ENCODE data around the gene NBEAL2. TPM values are rescaled to one million over a fixed set of nuclear protein-coding genes. Genes with fewer than 3 reads are reported as not detected.

Gene NBEAL2
- total and polyA plus RNA-seq, 10 of the 15 experiments (the other 5 are each of a cell fraction or from before 2014, with no cell fraction given), result 0.07 to 127 (median 29.4) TPM

DNA sequence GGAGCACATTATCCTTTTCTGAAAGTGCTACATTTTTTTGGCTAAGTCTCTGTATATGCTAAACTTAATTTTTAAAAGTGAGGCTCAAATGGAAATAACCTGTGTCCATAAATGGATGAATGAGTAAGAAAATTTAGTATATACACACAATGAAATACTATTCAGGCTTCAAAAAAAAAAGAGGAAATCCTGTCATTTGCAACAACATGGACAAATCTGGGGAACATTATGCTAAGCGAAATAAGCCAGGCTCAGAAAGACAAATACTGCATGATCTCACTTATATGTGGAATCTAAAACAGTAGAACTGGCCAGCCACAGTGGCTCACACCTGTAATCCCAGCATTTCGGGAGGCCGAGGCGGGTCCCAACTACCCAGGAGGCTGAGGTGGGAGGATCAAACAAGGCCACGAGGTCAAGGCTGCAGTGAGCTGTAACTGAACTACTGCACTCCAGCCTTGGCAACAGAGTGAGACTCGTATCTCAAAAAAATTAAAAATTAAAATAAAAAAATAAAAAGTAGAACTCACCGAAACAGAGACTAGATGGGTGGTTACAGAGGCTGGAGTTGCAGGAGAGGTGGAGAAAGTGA lies 28.7 kb upstream of the NBEAL2 start:
- Histone ChIP-seq H3K4me1 (ENCODE audit: control insufficient read depth, insufficient read depth, low read length) (peaks cover 71% of the 10 kb centered on the region), H3K36me3 (ENCODE audit: control insufficient read depth in 2 of 2, insufficient read depth in 2 of 2, low read length in 1 of 2) (peaks cover 16 to 31% of the 10 kb centered on the region in 2 experiments), H3K9ac (ENCODE audit: control insufficient read depth, insufficient read depth, low read length) (no peak overlapping the region), H3K4me2 (ENCODE audit: control insufficient read depth, insufficient read depth) (no peak overlapping the region), H2AFZ (ENCODE audit: control insufficient read depth, low read depth, low read length) (no peak overlapping the region), H3K27ac (ENCODE audit: control insufficient read depth, insufficient read depth) (no peak overlapping the region), H3K27me3 (replicated peaks in 1 of 2; ENCODE audit: control insufficient read depth in 2 of 2, insufficient read depth in 2 of 2, low read length in 1 of 2) (no peaks in the 10 kb centered on the region), H3K79me2 (ENCODE audit: control insufficient read depth, insufficient read depth, low read length) (peaks cover 94% of the 10 kb centered on the region), H3K4me3 (no peak overlapping the region), H3K9me3 (replicated peaks; ENCODE audit: control insufficient read depth, insufficient read depth, low read length) (no peaks in the 10 kb centered on the region; the same call in 2 of the 3 replicates), H4K20me1 (ENCODE audit: control insufficient read depth, insufficient read depth) (peaks cover 6% of the 10 kb centered on the region)
- BruUV-seq (replicated peaks), result no TSS peak
- DNase-seq (ENCODE audit: low read depth, low spot score) (no peak), FAIRE-seq (no peak), ATAC-seq (no peak)
- in situ Hi-C loops (cut with MboI), result no loop called here
- ChIA-PET CTCF (interaction anchor here (0.8 to 1.6 kb wide), 4 partner anchors 8 to 41 kb away, joined by 3 to 5 read pairs (median 4); no protein-coding TSS in a partner anchor), POLR2A (interaction anchor here (0.6 to 10.1 kb wide), 3 partner anchors 8 to 20 kb away, joined by 4 to 163 read pairs (median 4); no protein-coding TSS in a partner anchor), RAD21 (ENCODE audit: unreplicated experiment) (interaction anchor here (0.8 to 7.0 kb wide), 4 partner anchors 19 to 29 kb away, joined by 3 to 48 read pairs (median 15); partner anchors contain the start of gene NBEAL2), SMC1A (ENCODE audit: uncharacterized antibody, unreplicated experiment) (interaction anchor here (0.9 to 17.2 kb wide), 3 partner anchors 9 to 23 kb away, joined by 3 to 298 read pairs (median 5); no protein-coding TSS in a partner anchor)
- 69% methylated on average over 7 of the region's 7 CpGs for WGBS (ENCODE audit: insufficient coverage, insufficient replicate concordance, low lambda C conversion rate, missing lambda C conversion rate)
- intact Hi-C loops (cut with micrococcal nuclease; ENCODE audit: unreplicated experiment), result no loop called here
- TF ChIP-seq MXI1 (IDR thresholded peaks at IDR 0.05; ENCODE audit: low read depth, low read length) (no peak), CREM (IDR thresholded peaks at IDR 0.05; ENCODE audit: low read depth) (no peak), BRCA1 (IDR thresholded peaks at IDR 0.05; ENCODE audit: low read depth, low read length) (no peak), BCL11A (IDR thresholded peaks at IDR 0.05; ENCODE audit: low read depth, low read length) (no peak), SMAD1 (IDR thresholded peaks at IDR 0.05; ENCODE audit: low read depth, partially characterized antibody) (no peak), JUND (IDR thresholded peaks at IDR 0.05; ENCODE audit: low read depth, low read length) (no peak), RAD21 (IDR thresholded peaks at IDR 0.05; ENCODE audit: insufficient read depth, low read depth, low read length) (no peak)
- TF ChIP-seq, protein P1, sequence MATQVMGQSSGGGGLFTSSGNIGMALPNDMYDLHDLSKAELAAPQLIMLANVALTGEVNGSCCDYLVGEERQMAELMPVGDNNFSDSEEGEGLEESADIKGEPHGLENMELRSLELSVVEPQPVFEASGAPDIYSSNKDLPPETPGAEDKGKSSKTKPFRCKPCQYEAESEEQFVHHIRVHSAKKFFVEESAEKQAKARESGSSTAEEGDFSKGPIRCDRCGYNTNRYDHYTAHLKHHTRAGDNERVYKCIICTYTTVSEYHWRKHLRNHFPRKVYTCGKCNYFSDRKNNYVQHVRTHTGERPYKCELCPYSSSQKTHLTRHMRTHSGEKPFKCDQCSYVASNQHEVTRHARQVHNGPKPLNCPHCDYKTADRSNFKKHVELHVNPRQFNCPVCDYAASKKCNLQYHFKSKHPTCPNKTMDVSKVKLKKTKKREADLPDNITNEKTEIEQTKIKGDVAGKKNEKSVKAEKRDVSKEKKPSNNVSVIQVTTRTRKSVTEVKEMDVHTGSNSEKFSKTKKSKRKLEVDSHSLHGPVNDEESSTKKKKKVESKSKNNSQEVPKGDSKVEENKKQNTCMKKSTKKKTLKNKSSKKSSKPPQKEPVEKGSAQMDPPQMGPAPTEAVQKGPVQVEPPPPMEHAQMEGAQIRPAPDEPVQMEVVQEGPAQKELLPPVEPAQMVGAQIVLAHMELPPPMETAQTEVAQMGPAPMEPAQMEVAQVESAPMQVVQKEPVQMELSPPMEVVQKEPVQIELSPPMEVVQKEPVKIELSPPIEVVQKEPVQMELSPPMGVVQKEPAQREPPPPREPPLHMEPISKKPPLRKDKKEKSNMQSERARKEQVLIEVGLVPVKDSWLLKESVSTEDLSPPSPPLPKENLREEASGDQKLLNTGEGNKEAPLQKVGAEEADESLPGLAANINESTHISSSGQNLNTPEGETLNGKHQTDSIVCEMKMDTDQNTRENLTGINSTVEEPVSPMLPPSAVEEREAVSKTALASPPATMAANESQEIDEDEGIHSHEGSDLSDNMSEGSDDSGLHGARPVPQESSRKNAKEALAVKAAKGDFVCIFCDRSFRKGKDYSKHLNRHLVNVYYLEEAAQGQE (IDR thresholded peaks at IDR 0.05; ENCODE audit: low read depth, low read length), result no peak
- TF ChIP-seq, protein P2, sequence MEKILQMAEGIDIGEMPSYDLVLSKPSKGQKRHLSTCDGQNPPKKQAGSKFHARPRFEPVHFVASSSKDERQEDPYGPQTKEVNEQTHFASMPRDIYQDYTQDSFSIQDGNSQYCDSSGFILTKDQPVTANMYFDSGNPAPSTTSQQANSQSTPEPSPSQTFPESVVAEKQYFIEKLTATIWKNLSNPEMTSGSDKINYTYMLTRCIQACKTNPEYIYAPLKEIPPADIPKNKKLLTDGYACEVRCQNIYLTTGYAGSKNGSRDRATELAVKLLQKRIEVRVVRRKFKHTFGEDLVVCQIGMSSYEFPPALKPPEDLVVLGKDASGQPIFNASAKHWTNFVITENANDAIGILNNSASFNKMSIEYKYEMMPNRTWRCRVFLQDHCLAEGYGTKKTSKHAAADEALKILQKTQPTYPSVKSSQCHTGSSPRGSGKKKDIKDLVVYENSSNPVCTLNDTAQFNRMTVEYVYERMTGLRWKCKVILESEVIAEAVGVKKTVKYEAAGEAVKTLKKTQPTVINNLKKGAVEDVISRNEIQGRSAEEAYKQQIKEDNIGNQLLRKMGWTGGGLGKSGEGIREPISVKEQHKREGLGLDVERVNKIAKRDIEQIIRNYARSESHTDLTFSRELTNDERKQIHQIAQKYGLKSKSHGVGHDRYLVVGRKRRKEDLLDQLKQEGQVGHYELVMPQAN (conservative IDR thresholded peaks at IDR 0.05), result no peak
- TF ChIP-seq, protein P3, sequence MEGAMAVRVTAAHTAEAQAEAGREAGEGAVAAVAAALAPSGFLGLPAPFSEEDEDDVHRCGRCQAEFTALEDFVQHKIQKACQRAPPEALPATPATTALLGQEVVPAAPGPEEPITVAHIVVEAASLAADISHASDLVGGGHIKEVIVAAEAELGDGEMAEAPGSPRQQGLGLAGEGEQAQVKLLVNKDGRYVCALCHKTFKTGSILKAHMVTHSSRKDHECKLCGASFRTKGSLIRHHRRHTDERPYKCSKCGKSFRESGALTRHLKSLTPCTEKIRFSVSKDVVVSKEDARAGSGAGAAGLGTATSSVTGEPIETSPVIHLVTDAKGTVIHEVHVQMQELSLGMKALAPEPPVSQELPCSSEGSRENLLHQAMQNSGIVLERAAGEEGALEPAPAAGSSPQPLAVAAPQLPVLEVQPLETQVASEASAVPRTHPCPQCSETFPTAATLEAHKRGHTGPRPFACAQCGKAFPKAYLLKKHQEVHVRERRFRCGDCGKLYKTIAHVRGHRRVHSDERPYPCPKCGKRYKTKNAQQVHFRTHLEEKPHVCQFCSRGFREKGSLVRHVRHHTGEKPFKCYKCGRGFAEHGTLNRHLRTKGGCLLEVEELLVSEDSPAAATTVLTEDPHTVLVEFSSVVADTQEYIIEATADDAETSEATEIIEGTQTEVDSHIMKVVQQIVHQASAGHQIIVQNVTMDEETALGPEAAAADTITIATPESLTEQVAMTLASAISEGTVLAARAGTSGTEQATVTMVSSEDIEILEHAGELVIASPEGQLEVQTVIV (IDR thresholded peaks at IDR 0.05; ENCODE audit: borderline replicate concordance, partially characterized antibody), result no peak
- TF ChIP-seq, protein P4, sequence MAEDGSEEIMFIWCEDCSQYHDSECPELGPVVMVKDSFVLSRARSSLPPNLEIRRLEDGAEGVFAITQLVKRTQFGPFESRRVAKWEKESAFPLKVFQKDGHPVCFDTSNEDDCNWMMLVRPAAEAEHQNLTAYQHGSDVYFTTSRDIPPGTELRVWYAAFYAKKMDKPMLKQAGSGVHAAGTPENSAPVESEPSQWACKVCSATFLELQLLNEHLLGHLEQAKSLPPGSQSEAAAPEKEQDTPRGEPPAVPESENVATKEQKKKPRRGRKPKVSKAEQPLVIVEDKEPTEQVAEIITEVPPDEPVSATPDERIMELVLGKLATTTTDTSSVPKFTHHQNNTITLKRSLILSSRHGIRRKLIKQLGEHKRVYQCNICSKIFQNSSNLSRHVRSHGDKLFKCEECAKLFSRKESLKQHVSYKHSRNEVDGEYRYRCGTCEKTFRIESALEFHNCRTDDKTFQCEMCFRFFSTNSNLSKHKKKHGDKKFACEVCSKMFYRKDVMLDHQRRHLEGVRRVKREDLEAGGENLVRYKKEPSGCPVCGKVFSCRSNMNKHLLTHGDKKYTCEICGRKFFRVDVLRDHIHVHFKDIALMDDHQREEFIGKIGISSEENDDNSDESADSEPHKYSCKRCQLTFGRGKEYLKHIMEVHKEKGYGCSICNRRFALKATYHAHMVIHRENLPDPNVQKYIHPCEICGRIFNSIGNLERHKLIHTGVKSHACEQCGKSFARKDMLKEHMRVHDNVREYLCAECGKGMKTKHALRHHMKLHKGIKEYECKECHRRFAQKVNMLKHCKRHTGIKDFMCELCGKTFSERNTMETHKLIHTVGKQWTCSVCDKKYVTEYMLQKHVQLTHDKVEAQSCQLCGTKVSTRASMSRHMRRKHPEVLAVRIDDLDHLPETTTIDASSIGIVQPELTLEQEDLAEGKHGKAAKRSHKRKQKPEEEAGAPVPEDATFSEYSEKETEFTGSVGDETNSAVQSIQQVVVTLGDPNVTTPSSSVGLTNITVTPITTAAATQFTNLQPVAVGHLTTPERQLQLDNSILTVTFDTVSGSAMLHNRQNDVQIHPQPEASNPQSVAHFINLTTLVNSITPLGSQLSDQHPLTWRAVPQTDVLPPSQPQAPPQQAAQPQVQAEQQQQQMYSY (CRISPR knock-in tag; IDR thresholded peaks at IDR 0.05), result no peak

Measured in GM12878 (cell line).